Natural killer cell treated with Interleukin-12 subunit alpha and Interleukin-12 subunit beta and Interleukin-15 and Interleukin-18, amount 100 ng/mL, for 72 hours (primary cell): ENCODE measurements around the gene ITIH5. TPM values are rescaled to one million over a fixed set of nuclear protein-coding genes. Genes with fewer than 3 reads are reported as not detected.

Experiments
- ATAC-seq, 2 donors: fragments of 150-1000 bp; cut with Tn5 transposase in 1 of 2; sonication (Bioruptor Pico), chemical (Tn5 transposase) in 1 of 2; 2 replicates each; pipeline ENCODE4 v1.10.0; 2021
- DNase-seq: peaks from one replicate; pipeline ENCODE4 v3.0.0; 2022; ENCODE audit warnings: low spot score
- H3K27ac Mint-ChIP-seq, 2 donors: 1 replicate in 1 of 2; 2 replicates in 1 of 2; pipeline ENCODE4 v1.8.0; 2022; ENCODE audit warnings: mixed read lengths in 2 of 2, mild to moderate bottlenecking in 1 of 2, moderate library complexity in 1 of 2
- H3K27me3 Mint-ChIP-seq, 2 donors: 1 replicate in 1 of 2; 2 replicates in 1 of 2; pipeline ENCODE4 v1.8.0; 2022; ENCODE audit warnings: mixed read lengths in 2 of 2
- H3K36me3 Mint-ChIP-seq: one replicate; pipeline ENCODE4 v1.8.0; 2022; ENCODE audit warnings: mixed read lengths
- H3K4me1 Mint-ChIP-seq, 2 donors: 1 replicate in 1 of 2; 2 replicates in 1 of 2; pipeline ENCODE4 v1.8.0; 2022; ENCODE audit warnings: low read depth in 2 of 2, mixed read lengths in 2 of 2, mild to moderate bottlenecking in 1 of 2
- H3K4me3 Mint-ChIP-seq: one replicate; pipeline ENCODE4 v1.8.0; 2022; ENCODE audit warnings: mixed read lengths
- H3K9me3 Mint-ChIP-seq: 2 replicates; pipeline ENCODE4 v1.8.0; 2022; ENCODE audit warnings: mixed read lengths
- total RNA-seq, 2 donors: library from RNA; stranded (reverse); gene quantifications; one replicate each; pipeline ENCODE4 v1.2.3, GENCODE V29; 2022

The ITIH5 gene
- total RNA-seq, 2 donors from 2014 or later = not detected

GRCh38 chr10:7634142-7634894 is 32.4 kb downstream of the ITIH5 start:
- Mint-ChIP-seq H3K4me1 (no peaks in the 10 kb centered on the region), H3K27me3 (peaks cover 25 to 34% of the 10 kb centered on the region in 2 donors), H3K9me3 (peaks cover 4% of the 10 kb centered on the region), H3K4me3 (no peak overlapping the region), H3K36me3 (no peaks in the 10 kb centered on the region), H3K27ac (no peak overlapping the region)
- ATAC-seq (no peak), DNase-seq (no peak)

DNA sequence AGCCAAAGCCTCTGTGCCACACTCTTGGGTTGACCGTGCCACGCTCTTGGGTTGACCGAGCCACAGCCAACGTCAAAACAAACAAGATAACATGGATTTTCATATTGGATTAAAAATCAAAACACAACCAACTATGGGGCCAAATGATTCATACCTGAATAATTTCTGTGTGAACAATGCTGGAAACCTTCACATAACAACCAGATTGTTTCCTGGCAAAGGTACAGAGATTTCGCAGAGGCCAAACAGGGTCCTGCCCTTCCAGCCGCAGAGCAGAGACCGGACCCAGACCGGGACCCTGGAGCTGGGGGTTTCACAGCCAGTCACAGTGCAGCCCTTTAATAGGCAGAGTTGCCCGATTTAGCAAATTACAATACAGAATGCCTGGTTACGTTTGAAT is 40.5 kb downstream of the ITIH5 start:
- Mint-ChIP-seq H3K4me3 (no peak overlapping the region), H3K36me3 (no peaks in the 10 kb centered on the region), H3K4me1 (no peaks in the 10 kb centered on the region), H3K27me3 (peaks cover 12% of the 10 kb centered on the region in 2 donors), H3K9me3 (peaks cover 3% of the 10 kb centered on the region), H3K27ac (no peak overlapping the region)
- DNase-seq (no peak), ATAC-seq (no peak)

DNA sequence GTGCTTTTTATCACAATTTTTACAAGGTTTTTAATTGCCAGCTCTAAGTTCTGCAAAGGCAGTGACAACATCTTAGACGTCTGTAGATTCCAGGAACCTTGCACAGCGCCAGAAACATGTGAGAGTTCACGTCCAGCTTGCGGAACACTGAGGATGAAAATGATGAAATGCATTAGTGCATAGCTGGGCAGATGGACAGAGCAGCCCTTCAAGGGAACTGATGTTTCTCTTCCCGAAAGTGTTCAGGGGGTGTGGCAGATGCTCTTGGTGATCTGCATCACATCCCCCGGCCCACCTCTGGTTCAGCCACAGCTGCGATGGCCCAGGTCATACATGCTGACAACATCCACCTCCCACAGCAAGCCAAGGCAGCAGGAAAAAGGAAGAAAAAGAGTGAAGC is 40.9 kb downstream of the ITIH5 start:
- no peak for DNase-seq
- H3K4me3 Mint-ChIP-seq = no peak overlapping the region
- no peaks in the 10 kb centered on the region for H3K36me3 Mint-ChIP-seq
- no peaks in the 10 kb centered on the region for H3K4me1 Mint-ChIP-seq
- ATAC-seq = no peak
- H3K27ac Mint-ChIP-seq = no peak overlapping the region
- peaks cover 11 to 12% of the 10 kb centered on the region in 2 donors for H3K27me3 Mint-ChIP-seq
- peaks cover 3% of the 10 kb centered on the region for H3K9me3 Mint-ChIP-seq

GRCh38 chr10:7625009-7625408 is 41.8 kb downstream of the ITIH5 start:
- ATAC-seq (no peak), DNase-seq (no peak)
- peaks cover 9 to 12% of the 10 kb centered on the region in 2 donors for H3K27me3 Mint-ChIP-seq
- H3K4me1 Mint-ChIP-seq = no peaks in the 10 kb centered on the region
- H3K27ac Mint-ChIP-seq = no peak overlapping the region
- H3K4me3 Mint-ChIP-seq = no peak overlapping the region
- H3K36me3 Mint-ChIP-seq = no peaks in the 10 kb centered on the region
- peaks cover 3% of the 10 kb centered on the region for H3K9me3 Mint-ChIP-seq

DNA sequence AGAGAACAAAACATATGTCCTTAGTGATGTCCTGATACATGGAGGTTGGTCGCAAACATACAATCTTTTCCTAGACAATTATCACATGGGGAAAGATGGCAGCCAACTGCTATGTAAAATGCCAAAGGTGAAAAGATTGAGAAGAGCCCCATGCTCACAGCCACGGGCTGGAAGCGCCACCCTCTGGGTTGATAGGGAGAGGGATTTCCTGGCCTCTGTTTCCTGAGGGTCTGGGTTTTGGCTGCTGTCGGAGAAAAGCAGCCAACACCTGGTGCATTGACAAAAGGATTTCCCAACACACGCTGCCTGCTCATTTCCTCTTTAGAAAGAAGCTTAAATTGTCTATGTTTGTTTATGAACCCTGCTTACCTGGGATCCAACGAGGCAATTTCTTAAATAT is 43.8 kb downstream of the ITIH5 start:
- H3K9me3 Mint-ChIP-seq = no peaks in the 10 kb centered on the region
- ATAC-seq (no peak), DNase-seq (no peak)
- no peak overlapping the region for H3K4me3 Mint-ChIP-seq
- peaks cover 12% of the 10 kb centered on the region in 2 donors for H3K27me3 Mint-ChIP-seq
- H3K4me1 Mint-ChIP-seq = peaks cover 0 to 2% of the 10 kb centered on the region in 2 donors
- no peaks in the 10 kb centered on the region for H3K36me3 Mint-ChIP-seq
- H3K27ac Mint-ChIP-seq = no peak overlapping the region

DNA sequence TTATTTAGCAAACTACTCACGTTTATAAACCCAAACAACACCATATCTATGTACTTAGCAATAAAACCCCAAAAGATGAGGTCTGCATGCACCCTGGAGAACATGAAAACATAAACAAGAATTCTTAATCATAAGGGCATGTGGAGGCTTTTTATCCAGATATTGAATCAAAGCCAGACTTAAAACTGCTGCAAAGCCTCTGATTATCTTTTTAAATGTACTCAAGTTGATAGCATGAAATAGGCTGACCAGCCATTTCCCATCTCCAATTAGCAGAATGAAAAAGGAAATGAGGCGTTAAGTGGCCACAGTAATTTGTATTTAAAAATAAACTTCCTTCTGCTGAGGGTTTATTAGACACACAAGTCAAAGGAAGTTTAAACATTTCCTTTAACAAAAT is 48.3 kb downstream of the ITIH5 start:
- Mint-ChIP-seq H3K27ac (no peak overlapping the region), H3K4me3 (no peak overlapping the region), H3K36me3 (no peaks in the 10 kb centered on the region)

DNA sequence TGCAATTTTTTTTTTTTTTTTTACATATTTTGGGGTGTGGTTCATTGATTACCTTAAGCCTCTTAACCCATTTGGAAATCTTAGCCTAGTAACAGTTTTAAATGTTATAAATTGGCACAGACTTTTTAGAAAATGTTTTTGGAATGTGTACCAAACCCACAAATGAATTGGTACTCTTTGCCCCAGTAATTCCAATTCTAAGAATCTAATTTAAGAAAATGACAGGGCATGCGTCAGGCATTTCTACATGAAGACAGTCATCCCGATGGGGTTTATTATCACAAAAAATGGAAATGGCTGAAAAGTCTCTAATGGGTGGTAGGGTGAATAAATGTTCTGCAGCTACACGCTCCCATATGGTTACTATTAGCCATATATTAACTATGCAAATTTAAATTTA is 54.9 kb downstream of the ITIH5 start:
- H3K27ac Mint-ChIP-seq = no peak overlapping the region
- DNase-seq = no peak
- H3K27me3 Mint-ChIP-seq = peaks cover 2 to 9% of the 10 kb centered on the region in 2 donors
- no peak for ATAC-seq
- H3K36me3 Mint-ChIP-seq = no peaks in the 10 kb centered on the region
- H3K4me1 Mint-ChIP-seq = no peaks in the 10 kb centered on the region
- H3K4me3 Mint-ChIP-seq = no peak overlapping the region
- no peaks in the 10 kb centered on the region for H3K9me3 Mint-ChIP-seq

More for the DNA sequence above, 48.3 kb downstream of the ITIH5 start:
- H3K9me3 Mint-ChIP-seq = no peaks in the 10 kb centered on the region
- no peak for DNase-seq
- peaks cover 7 to 12% of the 10 kb centered on the region in 2 donors for H3K27me3 Mint-ChIP-seq
- no peak for ATAC-seq
- peaks cover 0 to 2% of the 10 kb centered on the region in 2 donors for H3K4me1 Mint-ChIP-seq

- Mint-ChIP-seq H3K36me3 (no peaks in the 10 kb centered on the region), H3K27ac (no peak overlapping the region), H3K4me1 (no peaks in the 10 kb centered on the region), H3K27me3 (peaks cover 2 to 9% of the 10 kb centered on the region in 2 donors), H3K4me3 (no peak overlapping the region), H3K9me3 (no peaks in the 10 kb centered on the region)
- ATAC-seq = no peak
- no peak for DNase-seq
These were observed 55.9 kb downstream of the ITIH5 start for GRCh38 chr10:7610651-7611389.

DNA sequence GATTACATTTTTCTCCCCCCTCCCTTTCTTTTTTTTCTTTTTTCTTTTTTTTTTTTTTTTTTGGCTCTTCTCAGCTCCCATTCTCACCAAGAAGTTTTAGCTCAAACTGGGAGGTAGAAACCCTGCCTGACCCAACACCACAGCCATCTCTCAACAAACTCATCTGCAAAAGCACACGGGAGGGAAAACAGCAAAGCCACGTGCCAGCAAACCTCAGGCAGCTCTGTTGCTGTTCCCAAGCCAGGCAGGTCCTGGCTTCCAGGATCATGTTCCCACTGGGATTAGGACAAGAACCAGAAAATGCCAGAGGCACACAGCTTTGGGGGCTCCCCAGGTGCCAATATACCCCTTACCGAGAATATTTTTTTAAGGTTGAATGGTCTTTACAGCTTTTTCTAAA is 56.7 kb downstream of the ITIH5 start:
- Mint-ChIP-seq H3K36me3 (no peaks in the 10 kb centered on the region), H3K27ac (no peak overlapping the region), H3K4me3 (no peak overlapping the region), H3K27me3 (peaks cover 2 to 13% of the 10 kb centered on the region in 2 donors), H3K9me3 (no peaks in the 10 kb centered on the region), H3K4me1 (no peaks in the 10 kb centered on the region)
- DNase-seq = no peak
- ATAC-seq = no peak

GRCh38 chr10:7609556-7609955 is 57.2 kb downstream of the ITIH5 start:
- no peak overlapping the region for H3K27ac Mint-ChIP-seq

GRCh38 chr10:7608001-7608400 is 58.8 kb downstream of the ITIH5 start:
- no peaks in the 10 kb centered on the region for H3K36me3 Mint-ChIP-seq
- H3K4me3 Mint-ChIP-seq = no peak overlapping the region

More at GRCh38 chr10:7609556-7609955, 57.2 kb downstream of the ITIH5 start:
- Mint-ChIP-seq H3K36me3 (no peaks in the 10 kb centered on the region), H3K9me3 (no peaks in the 10 kb centered on the region), H3K27me3 (peaks cover 2 to 18% of the 10 kb centered on the region in 2 donors), H3K4me1 (no peaks in the 10 kb centered on the region), H3K4me3 (no peak overlapping the region)
- ATAC-seq = no peak
- no peak for DNase-seq

DNA sequence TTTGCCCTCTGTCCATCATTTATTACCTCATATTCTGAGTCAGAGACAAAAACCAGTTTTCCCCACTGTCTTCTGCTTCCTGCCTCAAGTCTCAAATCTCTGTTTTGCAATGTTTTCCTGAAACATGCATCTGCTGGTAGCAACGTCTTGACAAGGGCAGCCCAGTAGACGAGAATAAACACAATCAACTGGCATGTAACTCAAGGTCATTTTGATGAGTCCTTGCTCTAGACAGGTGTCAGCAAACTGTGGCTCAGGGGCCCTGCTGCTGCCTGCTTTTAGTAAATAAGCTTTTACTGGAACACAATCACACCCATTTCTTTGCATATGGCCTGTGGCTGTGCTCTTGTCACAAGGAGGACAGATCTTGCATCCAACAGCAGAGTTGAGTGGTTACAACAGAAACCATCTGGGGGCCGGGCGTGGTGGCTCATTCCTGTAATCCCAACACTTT is 59.8 kb downstream of the ITIH5 start:
- Mint-ChIP-seq H3K27me3 (peaks cover 11 to 35% of the 10 kb centered on the region in 2 donors), H3K27ac (no peak overlapping the region), H3K4me3 (no peak overlapping the region), H3K4me1 (no peaks in the 10 kb centered on the region), H3K9me3 (no peaks in the 10 kb centered on the region), H3K36me3 (no peaks in the 10 kb centered on the region)
- DNase-seq (no peak), ATAC-seq (no peak)

More at GRCh38 chr10:7608001-7608400, 58.8 kb downstream of the ITIH5 start:
- Mint-ChIP-seq H3K9me3 (no peaks in the 10 kb centered on the region), H3K4me1 (no peaks in the 10 kb centered on the region), H3K27me3 (peaks cover 4 to 24% of the 10 kb centered on the region in 2 donors), H3K27ac (no peak overlapping the region)
- DNase-seq = no peak
- no peak for ATAC-seq

DNA sequence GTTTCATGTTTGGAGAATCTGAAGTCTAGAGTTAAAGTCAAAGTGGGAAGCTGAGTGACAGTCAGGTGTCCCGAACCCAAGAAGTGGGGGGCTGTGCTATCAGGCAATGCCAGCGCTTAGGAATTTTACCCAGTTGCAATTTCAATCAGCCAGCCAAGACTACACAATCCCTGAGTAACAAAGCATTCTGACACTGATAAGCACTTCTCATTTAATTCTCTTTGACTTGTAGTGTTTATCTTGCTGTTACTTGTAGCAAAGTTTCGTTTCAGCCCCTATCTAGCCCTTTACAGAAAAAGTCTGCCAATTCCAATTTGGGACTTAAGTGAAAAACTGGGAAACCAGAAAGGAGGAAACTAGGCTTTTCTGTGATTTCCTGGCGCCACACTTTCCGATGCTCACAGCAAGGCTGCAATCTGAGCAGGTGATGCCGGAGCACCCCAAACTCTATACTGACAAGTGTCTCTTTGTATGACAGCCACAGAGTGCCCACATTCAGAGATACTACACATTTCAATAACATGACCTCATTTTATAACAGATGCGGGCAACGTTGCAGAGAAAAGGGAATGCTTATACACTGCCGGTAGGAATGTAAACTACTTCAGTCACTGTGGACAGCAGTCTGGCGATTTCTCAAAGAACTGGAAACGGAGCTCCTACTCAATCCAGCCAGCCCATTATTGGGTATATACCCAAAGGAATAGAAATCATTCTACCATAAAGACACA is 61.0 kb downstream of the ITIH5 start:
- Mint-ChIP-seq H3K9me3 (no peaks in the 10 kb centered on the region), H3K4me3 (no peak overlapping the region), H3K4me1 (no peaks in the 10 kb centered on the region), H3K36me3 (no peaks in the 10 kb centered on the region), H3K27ac (no peak overlapping the region), H3K27me3 (peaks cover 11 to 37% of the 10 kb centered on the region in 2 donors)
- DNase-seq (no peak), ATAC-seq (no peak)
